Measurements from ENCODE around the gene FADS3. TPM values are rescaled to one million over a fixed set of nuclear protein-coding genes. Genes with fewer than 3 reads are reported as not detected.

Gene FADS3, protein sequence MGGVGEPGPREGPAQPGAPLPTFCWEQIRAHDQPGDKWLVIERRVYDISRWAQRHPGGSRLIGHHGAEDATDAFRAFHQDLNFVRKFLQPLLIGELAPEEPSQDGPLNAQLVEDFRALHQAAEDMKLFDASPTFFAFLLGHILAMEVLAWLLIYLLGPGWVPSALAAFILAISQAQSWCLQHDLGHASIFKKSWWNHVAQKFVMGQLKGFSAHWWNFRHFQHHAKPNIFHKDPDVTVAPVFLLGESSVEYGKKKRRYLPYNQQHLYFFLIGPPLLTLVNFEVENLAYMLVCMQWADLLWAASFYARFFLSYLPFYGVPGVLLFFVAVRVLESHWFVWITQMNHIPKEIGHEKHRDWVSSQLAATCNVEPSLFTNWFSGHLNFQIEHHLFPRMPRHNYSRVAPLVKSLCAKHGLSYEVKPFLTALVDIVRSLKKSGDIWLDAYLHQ
- total RNA-seq (2014; rRNA removed; shearing (Covaris generic)) = 26.6 and 28.6 TPM in 2 replicates
- polyA plus RNA-seq (2015; cell fraction: cytosol; rRNA removed) = 24.2 and 30.0 TPM in 2 replicates
- polyA plus RNA-seq (2015; cell fraction: nucleus; rRNA removed) = 256 and 262 TPM in 2 replicates

DNA sequence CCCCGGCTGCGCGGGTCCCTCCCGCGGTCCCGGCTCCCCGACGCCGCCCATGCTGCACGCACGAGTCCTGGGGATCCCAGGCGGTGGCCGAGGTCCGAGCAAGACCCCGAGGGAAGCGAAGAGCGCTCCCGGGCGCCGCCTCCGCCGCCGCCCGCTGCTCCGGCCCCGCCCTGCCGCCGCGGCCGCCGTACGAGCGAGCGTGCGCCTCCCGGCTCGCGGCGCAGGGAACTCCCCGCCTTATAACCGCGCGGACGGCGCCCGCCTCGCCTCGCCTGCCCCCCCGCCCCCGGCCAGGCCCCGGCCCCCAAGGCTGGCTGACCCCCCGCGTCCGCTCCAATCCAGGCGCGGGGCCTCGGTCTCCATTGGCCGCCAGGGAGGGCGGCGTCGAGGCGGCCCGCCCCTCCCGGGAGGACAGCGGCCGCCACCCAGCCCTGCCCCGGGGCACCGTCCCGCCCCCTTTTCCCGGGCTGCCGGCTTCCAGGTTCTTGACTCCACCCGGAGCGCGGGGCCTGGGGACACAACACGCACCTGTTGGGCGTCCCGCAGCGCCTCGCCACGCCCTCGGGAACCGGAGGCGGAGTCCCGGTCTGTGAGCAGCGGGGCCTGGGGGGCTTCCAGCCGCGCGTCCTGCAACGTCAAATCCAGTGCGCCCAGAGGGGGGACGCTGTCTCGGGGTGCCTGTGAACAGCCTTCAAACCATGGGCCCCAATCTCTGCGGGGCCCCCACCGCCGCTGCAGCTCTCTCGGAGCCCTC lies at the start of gene FADS3:
FADS3 (minus strand) TSS at position 215 of the 754 bp plus-strand sequence; CDS start at position 51, 164 bp downstream.
- in situ Hi-C loops (cut with HindIII; ENCODE audit: low pct_unique_long_range_greater_than_20kb, low sequenced_read_pairs) = no loop called here

DNA sequence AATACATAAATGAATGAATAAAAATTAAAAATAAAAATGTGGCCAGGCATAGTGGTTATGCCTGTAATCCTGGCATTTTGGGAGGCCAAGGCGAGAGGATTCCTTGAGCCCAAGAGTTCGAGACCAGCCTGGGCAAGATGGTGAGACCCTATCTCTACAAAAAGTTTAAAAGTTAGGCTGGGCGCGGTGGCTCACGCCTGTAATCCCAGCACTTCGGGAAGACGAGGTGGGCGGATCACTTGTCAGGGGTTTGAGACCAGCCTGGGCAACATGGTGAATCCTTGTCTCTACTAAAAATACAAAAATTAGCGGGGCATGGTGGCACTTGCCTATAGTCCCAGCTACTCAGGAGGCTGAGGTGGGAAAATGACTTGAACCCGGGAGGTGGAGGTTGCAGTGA lies 49.1 kb upstream of the FADS3 start:
- no peak for DNase-seq (ENCODE audit: low read depth, low spot score)
- in situ Hi-C loops (cut with HindIII; ENCODE audit: low pct_unique_long_range_greater_than_20kb, low sequenced_read_pairs) = no loop called here

More for the DNA sequence above, at the start of gene FADS3:
- peak; percentile 67 for DNase-seq (ENCODE audit: low read depth, low spot score)

DNA sequence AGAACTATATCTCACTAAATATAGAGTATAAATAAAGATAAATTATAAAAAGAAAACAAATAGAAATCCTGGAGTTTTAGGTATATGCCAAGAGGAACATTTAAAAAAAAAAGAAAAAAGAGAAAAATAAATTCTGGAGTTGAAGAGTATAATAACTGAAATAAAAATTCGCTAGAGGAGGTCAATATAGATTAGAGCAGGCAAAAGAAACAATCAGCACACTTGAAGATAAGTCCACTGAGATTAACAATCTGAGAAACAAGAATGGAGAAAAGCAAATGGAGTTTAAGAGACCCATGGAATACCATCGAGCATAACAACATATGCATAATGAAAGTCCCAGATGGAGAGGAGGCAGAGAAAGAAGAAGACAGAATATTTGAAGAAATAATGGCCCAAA lies 44.5 kb upstream of the FADS3 start:
- in situ Hi-C loops (cut with HindIII; ENCODE audit: low pct_unique_long_range_greater_than_20kb, low sequenced_read_pairs) = no loop called here

DNA sequence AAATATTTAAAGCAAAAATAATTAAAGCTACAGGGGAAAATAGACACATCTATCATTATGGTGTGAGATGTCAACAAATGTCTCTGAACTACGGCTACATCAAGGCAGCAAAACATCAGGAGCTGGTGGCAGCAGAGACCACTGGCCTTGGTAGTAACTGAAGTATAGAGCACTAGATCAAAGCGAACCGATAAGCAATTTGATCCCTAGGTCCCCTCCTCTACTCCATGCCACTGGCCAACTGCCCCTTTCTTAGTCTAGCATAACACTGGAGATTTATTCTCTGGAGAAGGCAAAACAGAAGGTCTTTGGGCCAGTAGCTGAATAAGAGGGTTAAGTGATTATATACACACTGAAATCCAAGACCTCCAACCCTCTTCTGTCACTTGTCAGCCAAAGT lies 39.6 kb upstream of the FADS3 start:
- no peak for DNase-seq (ENCODE audit: low read depth, low spot score)
- in situ Hi-C loops (cut with HindIII; ENCODE audit: low pct_unique_long_range_greater_than_20kb, low sequenced_read_pairs) = no loop called here

More for the DNA sequence above, 44.5 kb upstream of the FADS3 start:
- no peak for DNase-seq (ENCODE audit: low read depth, low spot score)

DNA sequence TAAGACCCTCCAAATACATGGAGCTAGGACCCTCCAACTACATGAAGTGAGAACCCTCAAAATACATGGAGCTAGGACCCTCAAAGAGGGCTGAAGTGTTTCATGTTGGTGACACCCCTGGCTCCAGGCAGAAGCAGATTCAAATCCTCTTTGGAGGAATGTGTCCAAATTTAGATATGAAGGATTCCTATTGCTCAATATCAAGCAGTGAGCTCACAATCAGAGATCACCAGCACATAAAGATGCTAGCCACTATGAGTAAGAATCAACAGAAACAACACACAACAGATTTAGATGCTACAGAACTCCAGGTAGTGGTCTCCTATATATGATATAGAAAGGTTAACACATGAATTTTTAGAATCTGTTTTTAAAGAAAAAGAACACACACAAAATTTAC lies 37.3 kb upstream of the FADS3 start:
- in situ Hi-C loops (cut with HindIII; ENCODE audit: low pct_unique_long_range_greater_than_20kb, low sequenced_read_pairs) = no loop called here
- DNase-seq (ENCODE audit: low read depth, low spot score) = no peak

DNA sequence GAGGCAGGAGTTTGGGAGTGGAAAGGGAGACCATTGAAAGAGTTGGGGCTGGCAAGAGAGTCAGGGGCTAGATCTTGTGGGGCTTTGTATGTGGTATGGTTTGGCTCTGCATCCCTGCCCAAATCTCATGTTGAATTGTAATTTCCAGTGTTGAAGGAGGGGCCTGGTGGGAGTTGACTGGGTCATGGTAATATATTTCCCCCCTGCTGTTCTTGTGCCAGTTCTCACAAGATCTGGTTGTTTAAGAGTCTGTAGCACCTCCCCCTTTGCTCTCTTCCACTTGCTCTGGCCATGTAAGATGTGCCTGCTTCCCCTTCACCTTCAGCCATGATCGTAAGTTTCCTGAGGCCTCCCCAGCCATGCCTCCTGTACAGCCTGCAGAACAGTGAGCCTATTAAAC lies 36.2 kb upstream of the FADS3 start:
- DNase-seq (ENCODE audit: low read depth, low spot score) = peak; percentile 36
- in situ Hi-C loops (cut with HindIII; ENCODE audit: low pct_unique_long_range_greater_than_20kb, low sequenced_read_pairs) = no loop called here

DNA sequence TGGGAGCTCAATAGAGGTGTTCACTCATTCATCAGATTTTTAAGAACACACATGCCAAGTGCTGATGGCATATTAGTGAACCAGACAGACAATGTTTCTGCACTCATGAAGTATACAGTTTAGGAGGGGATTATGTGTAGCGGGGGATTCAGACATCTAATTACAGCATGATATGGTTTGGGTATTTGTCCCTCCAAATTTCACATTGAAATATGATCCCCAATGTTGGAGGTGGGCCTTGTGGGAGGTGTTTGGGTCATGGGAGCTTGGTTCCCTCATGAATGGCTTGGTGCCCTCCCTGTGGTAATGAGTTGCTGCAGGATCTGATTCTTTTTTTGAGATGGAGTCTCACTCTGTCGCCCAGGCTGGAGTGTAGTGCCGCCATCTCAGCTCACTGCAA lies 34.9 kb upstream of the FADS3 start:
- DNase-seq (ENCODE audit: low read depth, low spot score) = no peak
- in situ Hi-C loops (cut with HindIII; ENCODE audit: low pct_unique_long_range_greater_than_20kb, low sequenced_read_pairs) = no loop called here

DNA sequence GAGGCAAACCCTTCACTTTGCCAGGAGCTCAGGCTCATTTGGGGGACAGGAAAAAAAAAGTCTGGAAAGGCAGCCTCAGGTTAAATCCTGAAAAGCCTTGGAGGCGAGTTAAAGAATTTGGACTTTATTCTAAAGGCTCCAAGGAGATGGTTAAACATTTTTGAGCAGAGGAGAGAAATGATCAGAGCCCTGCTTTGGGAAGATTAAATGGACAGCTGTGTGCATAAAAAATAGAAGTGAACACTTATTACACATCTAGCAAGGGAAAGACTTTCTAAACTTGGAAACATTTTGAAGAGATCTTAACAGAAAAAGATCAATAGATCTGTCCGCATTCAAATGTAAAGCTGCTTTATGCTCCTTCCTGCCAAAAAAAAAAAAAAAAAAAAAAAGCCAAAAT lies 34.4 kb upstream of the FADS3 start:
- in situ Hi-C loops (cut with HindIII; ENCODE audit: low pct_unique_long_range_greater_than_20kb, low sequenced_read_pairs) = no loop called here
- no peak for DNase-seq (ENCODE audit: low read depth, low spot score)

DNA sequence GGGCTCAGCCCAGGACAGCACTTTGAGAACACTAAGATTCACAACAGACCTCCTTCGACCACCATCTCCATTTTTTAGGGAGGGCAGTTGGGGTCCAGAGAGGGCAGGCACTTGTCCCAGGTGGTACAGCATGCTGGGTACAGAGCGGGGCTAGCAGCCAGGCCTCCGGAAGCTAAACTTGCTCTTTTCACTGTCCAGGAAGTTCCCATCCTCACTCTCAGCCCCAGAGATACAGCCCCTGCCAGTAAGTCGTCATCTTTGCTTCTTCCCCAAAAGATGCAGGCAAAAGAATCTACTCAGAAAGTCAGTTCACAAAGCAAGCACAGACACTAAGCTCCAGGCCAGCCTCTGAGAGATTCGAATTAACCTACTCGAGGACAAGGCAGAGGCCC lies 32.7 kb upstream of the FADS3 start:
- in situ Hi-C loops (cut with HindIII; ENCODE audit: low pct_unique_long_range_greater_than_20kb, low sequenced_read_pairs) = no loop called here
- no peak for DNase-seq (ENCODE audit: low read depth, low spot score)

DNA sequence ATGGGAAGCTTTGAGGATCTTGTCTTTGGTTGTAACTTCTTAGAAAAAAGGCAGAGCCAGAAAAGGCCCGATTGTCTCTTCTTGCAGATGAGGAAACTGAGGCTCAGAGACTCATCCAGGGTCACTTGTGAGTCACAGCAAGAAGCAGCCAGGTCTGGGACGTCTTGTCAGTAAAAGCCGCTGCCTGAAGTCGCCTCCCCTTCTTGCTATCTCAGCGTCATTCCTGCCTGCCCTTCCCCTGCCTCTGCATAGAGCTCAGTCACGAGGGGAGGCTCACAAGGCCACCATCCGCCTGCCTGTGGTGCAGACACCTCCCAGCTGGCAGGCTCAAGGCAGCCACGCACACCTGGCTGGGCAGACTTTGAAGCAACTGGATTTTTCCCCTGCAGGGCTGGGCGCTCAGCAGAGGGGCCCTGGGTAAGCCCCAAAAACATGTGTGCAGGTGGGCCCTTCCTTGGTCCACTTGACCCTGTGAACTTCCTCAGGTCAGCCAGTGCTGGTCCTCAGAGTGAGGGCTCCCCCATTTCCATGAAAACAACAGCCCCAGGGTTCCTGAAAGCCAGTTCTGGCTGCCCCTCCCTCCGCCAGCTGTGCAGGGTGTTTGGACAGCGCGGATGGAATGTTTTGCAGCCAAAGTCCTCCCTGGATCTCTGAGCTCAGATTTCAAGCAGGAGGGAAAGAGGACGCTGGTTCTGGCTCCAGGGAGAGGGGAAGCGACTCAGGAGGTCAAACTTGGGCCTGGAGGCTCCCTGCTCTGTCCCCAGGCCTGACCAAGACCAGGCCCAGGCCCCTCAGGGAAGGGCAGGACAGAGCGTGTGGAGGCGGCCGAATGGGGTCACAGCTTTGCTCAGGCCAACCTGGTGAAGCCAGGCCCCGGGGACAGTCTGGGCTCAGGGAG lies 32.1 kb upstream of the FADS3 start:
- in situ Hi-C loops (cut with HindIII; ENCODE audit: low pct_unique_long_range_greater_than_20kb, low sequenced_read_pairs) = no loop called here
- DNase-seq (ENCODE audit: low read depth, low spot score) = peak; percentile 60

DNA sequence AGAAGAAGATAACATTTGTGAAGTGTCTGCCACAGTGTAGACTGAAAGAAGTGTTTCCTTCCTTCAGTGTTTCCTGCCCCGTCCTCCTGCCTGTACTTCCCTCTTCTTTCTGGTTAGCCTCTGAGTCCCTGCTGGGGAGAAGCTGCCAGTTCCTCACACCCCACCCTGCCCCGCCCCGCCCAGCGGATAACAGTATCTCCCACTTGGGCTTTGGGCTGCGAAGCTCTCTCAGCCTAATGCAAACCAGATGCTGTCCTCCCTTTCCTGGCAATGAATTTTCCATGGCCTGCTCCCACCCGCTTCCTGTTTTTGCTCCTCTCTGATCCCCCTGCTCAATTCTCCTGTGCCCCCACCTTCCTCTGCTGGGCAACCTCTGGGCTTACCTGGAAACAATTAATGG lies 31.2 kb upstream of the FADS3 start:
- DNase-seq (ENCODE audit: low read depth, low spot score) = no peak
- in situ Hi-C loops (cut with HindIII; ENCODE audit: low pct_unique_long_range_greater_than_20kb, low sequenced_read_pairs) = no loop called here

DNA sequence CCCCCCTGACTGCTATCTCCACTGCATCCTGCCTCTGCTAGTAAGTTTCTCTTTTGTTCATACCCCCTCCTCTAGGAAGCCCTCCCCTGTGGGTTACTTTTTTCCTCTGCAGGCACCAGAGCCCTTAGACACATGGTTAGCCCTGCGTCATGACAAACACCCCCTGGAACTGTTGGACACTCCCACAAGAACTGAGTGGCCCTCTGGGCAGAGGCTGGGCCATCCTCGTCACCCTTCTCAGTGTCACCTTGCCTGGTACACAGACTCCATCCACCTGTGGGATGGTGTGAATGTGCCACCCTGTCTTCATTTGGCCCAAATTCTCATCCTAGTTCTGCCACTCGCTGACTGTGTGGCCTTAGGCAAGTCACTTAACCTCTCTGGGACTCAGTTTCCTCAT lies 30.1 kb upstream of the FADS3 start:
- in situ Hi-C loops (cut with HindIII; ENCODE audit: low pct_unique_long_range_greater_than_20kb, low sequenced_read_pairs) = no loop called here
- DNase-seq (ENCODE audit: low read depth, low spot score) = no peak

DNA sequence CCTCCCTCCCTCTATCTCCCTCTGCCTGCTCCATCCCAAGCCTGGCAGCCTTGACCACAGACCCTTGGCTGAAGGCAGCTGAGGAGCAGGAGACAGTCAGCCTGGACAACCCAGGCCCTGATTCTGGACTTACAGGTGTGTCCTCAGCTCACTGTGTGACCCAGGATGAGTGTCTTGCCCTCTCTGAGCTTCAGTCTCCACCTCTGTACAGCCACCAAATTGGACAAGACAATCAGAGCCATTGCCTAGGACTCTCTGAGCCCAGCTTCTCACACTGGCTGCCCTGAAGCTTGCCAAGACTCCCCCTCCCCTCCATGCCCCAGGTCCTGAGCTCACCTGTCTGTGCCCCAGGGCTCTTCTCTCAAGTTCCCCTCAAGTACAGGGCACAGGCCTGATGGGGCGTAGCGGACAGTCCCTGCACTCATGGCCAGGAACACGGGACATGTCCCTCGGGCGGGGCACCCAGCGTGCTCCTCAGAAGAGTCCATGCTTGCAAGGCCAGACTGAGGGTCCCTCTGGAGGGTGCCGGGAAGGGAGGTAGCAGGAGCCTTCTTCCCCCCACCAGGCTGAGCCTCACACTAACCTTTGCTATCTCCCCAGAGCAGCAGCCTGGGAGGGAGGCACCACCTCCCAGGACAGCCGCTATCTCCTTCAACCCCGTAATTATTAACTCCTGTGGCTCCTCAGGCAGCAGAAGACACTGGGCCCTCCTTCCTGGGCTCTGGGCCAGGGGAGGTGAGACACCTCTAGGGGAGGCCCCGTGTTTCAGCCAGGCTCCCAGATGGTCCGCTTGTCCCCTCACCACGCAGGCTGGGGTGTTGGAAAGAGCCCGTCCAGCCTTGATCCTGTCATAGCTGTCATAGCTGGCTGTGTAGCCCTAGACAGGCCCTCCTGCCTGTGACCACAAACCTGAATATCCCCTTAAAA lies 28.6 kb upstream of the FADS3 start:
- in situ Hi-C loops (cut with HindIII; ENCODE audit: low pct_unique_long_range_greater_than_20kb, low sequenced_read_pairs) = no loop called here
- no peak for DNase-seq (ENCODE audit: low read depth, low spot score)

DNA sequence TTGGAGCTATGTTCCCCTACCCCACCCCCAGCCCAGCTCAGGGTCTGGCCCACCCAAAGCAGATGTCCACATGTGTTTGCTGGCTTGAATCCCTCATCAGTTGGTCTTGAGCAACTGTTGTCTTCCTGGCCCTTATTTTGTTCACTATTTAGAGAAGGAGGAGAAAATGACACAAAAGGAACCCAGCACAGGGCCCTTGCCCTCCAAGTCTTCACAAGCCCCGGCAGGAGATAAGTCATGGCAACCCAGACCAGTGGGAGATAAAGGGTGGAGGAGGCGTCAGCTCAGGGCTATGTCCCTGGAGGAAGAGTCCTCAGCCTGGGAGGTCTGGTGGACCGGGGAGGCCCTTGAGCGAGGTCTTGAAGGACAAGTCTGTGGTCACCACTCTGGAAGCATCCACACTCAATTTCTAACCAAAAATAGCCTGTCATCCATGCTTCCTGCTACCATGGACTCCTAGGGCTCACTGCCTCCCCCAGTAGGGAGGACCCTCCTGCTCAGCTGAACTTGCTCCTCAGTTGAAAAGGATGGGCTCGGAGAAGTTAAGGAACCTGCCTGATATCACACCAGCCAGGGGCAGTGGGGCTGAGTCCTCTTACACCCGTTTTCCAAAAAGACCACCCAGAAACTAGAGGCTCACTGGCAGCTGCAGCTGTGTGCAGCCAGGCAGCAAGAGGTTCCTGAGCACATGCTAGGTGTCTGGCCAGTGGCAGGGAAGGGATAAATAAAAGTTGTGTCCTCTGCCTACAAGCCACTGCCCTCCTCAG lies 27.8 kb upstream of the FADS3 start:
- in situ Hi-C loops (cut with HindIII; ENCODE audit: low pct_unique_long_range_greater_than_20kb, low sequenced_read_pairs) = no loop called here
- DNase-seq (ENCODE audit: low read depth, low spot score) = no peak

DNA sequence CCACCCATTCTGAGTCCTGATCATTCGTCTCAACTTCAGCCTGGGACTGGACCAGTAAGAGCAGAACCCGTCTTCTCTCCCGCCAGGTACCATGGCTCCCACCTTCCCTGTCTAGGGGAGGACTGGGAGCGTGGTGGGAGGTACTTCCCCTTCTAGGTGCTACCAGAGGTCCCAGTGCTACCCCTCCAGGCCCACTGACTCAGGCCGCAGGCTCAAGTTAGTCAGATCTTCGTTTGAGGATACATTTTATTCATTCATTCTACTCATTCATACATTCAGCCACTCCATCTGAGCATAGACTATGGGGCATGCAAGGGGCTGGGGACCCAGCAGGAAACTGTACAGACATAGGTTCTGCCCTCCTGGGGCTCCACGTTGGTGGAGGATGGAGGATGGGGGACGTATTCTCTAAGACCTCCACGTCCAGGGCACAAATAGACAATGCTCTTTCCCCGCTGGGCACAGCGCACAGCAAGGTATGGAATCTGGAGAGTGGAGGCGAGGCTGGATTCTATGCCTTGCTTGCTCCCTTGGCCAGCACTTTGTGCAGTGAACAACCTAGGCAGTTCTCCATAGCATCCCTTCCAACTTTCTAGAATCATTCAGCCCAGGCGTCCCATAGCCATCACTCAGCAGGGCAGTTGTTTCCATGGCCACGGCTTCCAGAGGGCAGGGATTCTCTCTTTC lies 27.0 kb upstream of the FADS3 start:
- DNase-seq (ENCODE audit: low read depth, low spot score) = no peak
- in situ Hi-C loops (cut with HindIII; ENCODE audit: low pct_unique_long_range_greater_than_20kb, low sequenced_read_pairs) = no loop called here

Data from SK-MEL-5 (cell line).